NB4 (cell line): Measurements from ENCODE around the gene FSD1L.

Source experiments
- MYC ChIP-seq: IDR thresholded peaks from 2 replicates; pipeline ENCODE4 v1.6.1; 2011; ENCODE audit warnings: low read depth, low read length
- POLR2A ChIP-seq: IDR thresholded peaks from 2 replicates; pipeline ENCODE4 v1.6.1; 2011; ENCODE audit warnings: mild to moderate bottlenecking; ENCODE audit not compliant: insufficient read length; ENCODE audit errors: extremely low read depth
- TF ChIP-seq, protein P1 (sequence below): IDR thresholded peaks from one replicate; pipeline ENCODE4 v1.5.1; 2012; ENCODE audit warnings: low read depth, low read length
- TF ChIP-seq, protein P2 (sequence below): IDR thresholded peaks from 2 replicates; pipeline ENCODE4 v1.6.1; 2011; ENCODE audit warnings: low read depth, low read length

DNA sequence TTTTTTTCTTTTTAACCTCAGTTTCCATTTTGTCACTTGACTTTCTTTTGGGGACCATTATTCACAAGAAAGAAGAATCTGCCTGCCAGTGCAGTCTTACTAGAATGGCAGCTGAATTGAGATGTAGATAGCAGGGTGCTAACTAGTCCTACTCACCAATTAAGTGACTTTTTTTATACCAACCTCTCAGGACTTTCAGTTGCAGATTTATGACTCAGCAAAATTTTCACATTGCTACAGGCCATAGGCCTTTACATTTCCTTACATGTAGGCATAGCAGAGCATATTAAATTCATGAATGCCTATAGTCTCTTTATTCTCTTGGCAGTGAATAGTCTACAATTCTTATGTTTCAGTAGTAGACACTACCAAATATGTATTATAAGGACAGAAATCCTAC lies 56.0 kb downstream of the FSD1L start:
- no peak for TF ChIP-seq POLR2A
- no peak for TF ChIP-seq MYC
- TF ChIP-seq, protein P1, sequence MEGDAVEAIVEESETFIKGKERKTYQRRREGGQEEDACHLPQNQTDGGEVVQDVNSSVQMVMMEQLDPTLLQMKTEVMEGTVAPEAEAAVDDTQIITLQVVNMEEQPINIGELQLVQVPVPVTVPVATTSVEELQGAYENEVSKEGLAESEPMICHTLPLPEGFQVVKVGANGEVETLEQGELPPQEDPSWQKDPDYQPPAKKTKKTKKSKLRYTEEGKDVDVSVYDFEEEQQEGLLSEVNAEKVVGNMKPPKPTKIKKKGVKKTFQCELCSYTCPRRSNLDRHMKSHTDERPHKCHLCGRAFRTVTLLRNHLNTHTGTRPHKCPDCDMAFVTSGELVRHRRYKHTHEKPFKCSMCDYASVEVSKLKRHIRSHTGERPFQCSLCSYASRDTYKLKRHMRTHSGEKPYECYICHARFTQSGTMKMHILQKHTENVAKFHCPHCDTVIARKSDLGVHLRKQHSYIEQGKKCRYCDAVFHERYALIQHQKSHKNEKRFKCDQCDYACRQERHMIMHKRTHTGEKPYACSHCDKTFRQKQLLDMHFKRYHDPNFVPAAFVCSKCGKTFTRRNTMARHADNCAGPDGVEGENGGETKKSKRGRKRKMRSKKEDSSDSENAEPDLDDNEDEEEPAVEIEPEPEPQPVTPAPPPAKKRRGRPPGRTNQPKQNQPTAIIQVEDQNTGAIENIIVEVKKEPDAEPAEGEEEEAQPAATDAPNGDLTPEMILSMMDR, result no peak
- TF ChIP-seq, protein P2, sequence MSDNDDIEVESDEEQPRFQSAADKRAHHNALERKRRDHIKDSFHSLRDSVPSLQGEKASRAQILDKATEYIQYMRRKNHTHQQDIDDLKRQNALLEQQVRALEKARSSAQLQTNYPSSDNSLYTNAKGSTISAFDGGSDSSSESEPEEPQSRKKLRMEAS, result no peak
